Measurements from ENCODE around the gene KCNQ2. TPM values are rescaled to one million over a fixed set of nuclear protein-coding genes. Genes with fewer than 3 reads are reported as not detected.

Gene KCNQ2
- total RNA-seq, 1 donor from 2014 or later: 11.5 TPM

- H2AFZ ChIP-seq (ENCODE audit: low read depth, low read length): no peak overlapping the region
- H3K79me2 ChIP-seq (ENCODE audit: insufficient read depth, low read length): no peaks in the 10 kb centered on the region
- no peak overlapping the region for H3K4me2 ChIP-seq (ENCODE audit: low read length)
- H3K9ac ChIP-seq (ENCODE audit: low read length): no peak overlapping the region
- DNase-seq (ENCODE audit: low read depth) (no peak), FAIRE-seq (no peak)
- no peaks in the 10 kb centered on the region for H4K20me1 ChIP-seq (ENCODE audit: insufficient read depth, low read length)
- no peaks in the 10 kb centered on the region for H3K36me3 ChIP-seq (ENCODE audit: insufficient read depth, low read length)
- Mint-ChIP-seq H3K4me1 (ENCODE audit: low read depth, unreplicated experiment) (no peaks in the 10 kb centered on the region), H3K36me3 (ENCODE audit: low read depth, unreplicated experiment) (peaks cover 2% of the 10 kb centered on the region), H3K4me3 (ENCODE audit: unreplicated experiment) (no peak overlapping the region), H3K27me3 (ENCODE audit: low read depth, unreplicated experiment) (peaks cover 13% of the 10 kb centered on the region), H3K27ac (ENCODE audit: unreplicated experiment) (no peak overlapping the region), H3K9me3 (ENCODE audit: unreplicated experiment) (peaks cover 5% of the 10 kb centered on the region)
- TF ChIP-seq EZH2 (IDR thresholded peaks at IDR 0.05; ENCODE audit: insufficient read depth, low read length) (no peak), CTCF (IDR thresholded peaks at IDR 0.05; ENCODE audit: insufficient read depth, low read depth, low read length) (no peak)
- no peak overlapping the region for H3K4me3 ChIP-seq (ENCODE audit: insufficient read depth, low read depth, low read length)
- no peak overlapping the region for H3K27ac ChIP-seq (ENCODE audit: low read depth, low read length)
- no peaks in the 10 kb centered on the region for H3K4me1 ChIP-seq (ENCODE audit: insufficient read depth, low read length)
- peaks cover 2% of the 10 kb centered on the region for H3K27me3 ChIP-seq (ENCODE audit: insufficient read depth, low read length)
- no peaks in the 10 kb centered on the region for H3K9me3 ChIP-seq (ENCODE audit: insufficient read depth, low read depth, low read length)
Observed at GRCh38 chr20:63493563-63494020, 21.1 kb upstream of the KCNQ2 start.

DNA sequence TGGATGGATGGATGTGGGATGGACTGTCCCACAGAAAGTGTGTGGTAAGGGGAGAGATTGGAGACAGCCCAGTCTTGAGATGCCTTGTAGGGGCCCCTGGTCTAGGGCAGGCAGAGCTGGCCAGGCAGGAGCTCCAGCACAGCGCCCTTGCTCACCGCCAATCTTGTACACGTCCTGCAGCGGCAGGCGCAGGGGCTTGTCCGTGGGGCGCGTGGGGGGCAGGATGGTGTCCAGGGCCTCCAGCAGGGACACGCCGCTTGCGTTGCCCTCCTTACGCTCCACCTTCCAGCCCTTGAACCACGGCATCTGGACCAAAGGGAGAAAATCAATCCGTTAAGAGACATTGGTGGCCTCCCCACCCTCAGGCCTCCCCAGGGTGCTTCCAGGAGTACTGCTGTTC lies 20.5 kb upstream of the KCNQ2 start:
- Mint-ChIP-seq H3K4me3 (ENCODE audit: unreplicated experiment) (no peak overlapping the region), H3K27ac (ENCODE audit: unreplicated experiment) (no peak overlapping the region), H3K36me3 (ENCODE audit: low read depth, unreplicated experiment) (peaks cover 2% of the 10 kb centered on the region), H3K27me3 (ENCODE audit: low read depth, unreplicated experiment) (peaks cover 13% of the 10 kb centered on the region), H3K4me1 (ENCODE audit: low read depth, unreplicated experiment) (no peaks in the 10 kb centered on the region), H3K9me3 (ENCODE audit: unreplicated experiment) (peaks cover 5% of the 10 kb centered on the region)
- no peak for TF ChIP-seq CTCF (IDR thresholded peaks at IDR 0.05; ENCODE audit: insufficient read depth, low read depth, low read length)
- no peak for TF ChIP-seq EZH2 (IDR thresholded peaks at IDR 0.05; ENCODE audit: insufficient read depth, low read length)
- Histone ChIP-seq H3K9me3 (ENCODE audit: insufficient read depth, low read depth, low read length) (no peaks in the 10 kb centered on the region), H3K4me2 (ENCODE audit: low read length) (no peak overlapping the region), H3K4me3 (ENCODE audit: insufficient read depth, low read depth, low read length) (no peak overlapping the region), H3K27ac (ENCODE audit: low read depth, low read length) (no peak overlapping the region), H3K36me3 (ENCODE audit: insufficient read depth, low read length) (no peaks in the 10 kb centered on the region), H3K9ac (ENCODE audit: low read length) (no peak overlapping the region), H3K27me3 (ENCODE audit: insufficient read depth, low read length) (peaks cover 2% of the 10 kb centered on the region), H2AFZ (ENCODE audit: low read depth, low read length) (no peak overlapping the region), H4K20me1 (ENCODE audit: insufficient read depth, low read length) (no peaks in the 10 kb centered on the region), H3K4me1 (ENCODE audit: insufficient read depth, low read length) (no peaks in the 10 kb centered on the region), H3K79me2 (ENCODE audit: insufficient read depth, low read length) (no peaks in the 10 kb centered on the region)
- no peak for FAIRE-seq
- no peak for DNase-seq (ENCODE audit: low read depth)

GRCh38 chr20:63492518-63492917 lies 20.1 kb upstream of the KCNQ2 start:
- H3K27me3 ChIP-seq (ENCODE audit: insufficient read depth, low read length): peaks cover 2% of the 10 kb centered on the region
- no peak for DNase-seq (ENCODE audit: low read depth)
- Mint-ChIP-seq H3K36me3 (ENCODE audit: low read depth, unreplicated experiment) (peaks cover 2% of the 10 kb centered on the region), H3K27me3 (ENCODE audit: low read depth, unreplicated experiment) (peaks cover 13% of the 10 kb centered on the region), H3K4me1 (ENCODE audit: low read depth, unreplicated experiment) (no peaks in the 10 kb centered on the region), H3K27ac (ENCODE audit: unreplicated experiment) (no peak overlapping the region), H3K4me3 (ENCODE audit: unreplicated experiment) (no peak overlapping the region), H3K9me3 (ENCODE audit: unreplicated experiment) (peaks cover 5% of the 10 kb centered on the region)
- no peaks in the 10 kb centered on the region for H3K9me3 ChIP-seq (ENCODE audit: insufficient read depth, low read depth, low read length)
- no peaks in the 10 kb centered on the region for H3K4me1 ChIP-seq (ENCODE audit: insufficient read depth, low read length)
- no peak overlapping the region for H3K4me3 ChIP-seq (ENCODE audit: insufficient read depth, low read depth, low read length)
- H3K79me2 ChIP-seq (ENCODE audit: insufficient read depth, low read length): no peaks in the 10 kb centered on the region
- H4K20me1 ChIP-seq (ENCODE audit: insufficient read depth, low read length): no peaks in the 10 kb centered on the region
- H3K36me3 ChIP-seq (ENCODE audit: insufficient read depth, low read length): no peaks in the 10 kb centered on the region
- no peak overlapping the region for H3K4me2 ChIP-seq (ENCODE audit: low read length)
- FAIRE-seq: no peak
- H3K27ac ChIP-seq (ENCODE audit: low read depth, low read length): no peak overlapping the region
- no peak overlapping the region for H3K9ac ChIP-seq (ENCODE audit: low read length)
- H2AFZ ChIP-seq (ENCODE audit: low read depth, low read length): no peak overlapping the region
- TF ChIP-seq CTCF (IDR thresholded peaks at IDR 0.05; ENCODE audit: insufficient read depth, low read depth, low read length) (no peak), EZH2 (IDR thresholded peaks at IDR 0.05; ENCODE audit: insufficient read depth, low read length) (no peak)
